M059J (cell line): ENCODE results near the gene SCUBE3. TPM values are rescaled to one million over a fixed set of nuclear protein-coding genes. Genes with fewer than 3 reads are reported as not detected.

Experiments
- DNase-seq: peaks from one replicate; pipeline ENCODE4 v3.0.0-alpha.2; 2012; ENCODE audit warnings: low read depth
- total RNA-seq: library from RNA; depleted of rRNA; stranded (reverse); fragments of >200 nt; shearing (Covaris generic); gene quantifications from 2 replicates; pipeline ENCODE4 v1.2.3, GENCODE V29; 2014

The SCUBE3 gene
- total RNA-seq, 1 experiment from 2014 or later = 0.12 TPM

- no peak for DNase-seq
Measured at GRCh38 chr6:35209622-35210247, 4.0 kb upstream of the SCUBE3 start.

GRCh38 chr6:35213298-35213791 is 411 bp upstream of the SCUBE3 start:
- no peak for DNase-seq

- DNase-seq = no peak
Measured at GRCh38 chr6:35214869-35215664, 1.3 kb downstream of the SCUBE3 start.

GRCh38 chr6:35215665-35216411 is 2.1 kb downstream of the SCUBE3 start:
- DNase-seq = no peak

GRCh38 chr6:35216412-35216732 is 2.6 kb downstream of the SCUBE3 start:
- no peak for DNase-seq

- DNase-seq = peak; percentile 29
Measured at GRCh38 chr6:35216851-35217811, 3.4 kb downstream of the SCUBE3 start.

- no peak for DNase-seq
Measured at GRCh38 chr6:35218021-35218420, 4.3 kb downstream of the SCUBE3 start.

GRCh38 chr6:35218456-35218855 is 4.7 kb downstream of the SCUBE3 start:
- no peak for DNase-seq

GRCh38 chr6:35219683-35220326 is 6.0 kb downstream of the SCUBE3 start:
- DNase-seq = no peak

GRCh38 chr6:35220711-35221110 is 7.0 kb downstream of the SCUBE3 start:
- DNase-seq = no peak

GRCh38 chr6:35223396-35223795 is 9.6 kb downstream of the SCUBE3 start:
- DNase-seq = no peak

- DNase-seq = no peak
Measured at GRCh38 chr6:35224720-35225119, 11.0 kb downstream of the SCUBE3 start.

- no peak for DNase-seq
Measured at GRCh38 chr6:35228481-35228880, 14.7 kb downstream of the SCUBE3 start.

GRCh38 chr6:35229304-35229703 is 15.5 kb downstream of the SCUBE3 start:
- DNase-seq = no peak

- no peak for DNase-seq
Measured at GRCh38 chr6:35230498-35230897, 16.7 kb downstream of the SCUBE3 start.

- no peak for DNase-seq
Measured at GRCh38 chr6:35230950-35231349, 17.2 kb downstream of the SCUBE3 start.

- DNase-seq = no peak
Measured at GRCh38 chr6:35231563-35231962, 17.8 kb downstream of the SCUBE3 start.

GRCh38 chr6:35234901-35235300 is 21.1 kb downstream of the SCUBE3 start:
- DNase-seq = no peak

GRCh38 chr6:35236223-35236622 is 22.5 kb downstream of the SCUBE3 start:
- DNase-seq = no peak

GRCh38 chr6:35237476-35237875 is 23.7 kb downstream of the SCUBE3 start:
- DNase-seq = no peak

- DNase-seq = no peak
Measured at GRCh38 chr6:35238843-35239289, 25.1 kb downstream of the SCUBE3 start.
